OCI-LY7 (cell line): Measurements from ENCODE around the gene CCNA1.

Source experiments
- EZH2phosphoT487 ChIP-seq: fragments of 200-600 bp; sonication (generic); IDR thresholded peaks from 2 replicates; pipeline ENCODE4 v1.6.1; 2018; ENCODE audit warnings: low read depth, borderline replicate concordance, mild to moderate bottlenecking, mixed run types, antibody characterized with exemption, low read length, moderate library complexity, mixed read lengths
- TF ChIP-seq, protein P1 (sequence below): fragments of 200-600 bp; sonication (generic); conservative IDR thresholded peaks from 2 replicates; pipeline ENCODE4 v1.5.1; 2014; ENCODE audit warnings: mild to moderate bottlenecking, antibody characterized with exemption, low read length, moderate library complexity, mixed read lengths

DNA sequence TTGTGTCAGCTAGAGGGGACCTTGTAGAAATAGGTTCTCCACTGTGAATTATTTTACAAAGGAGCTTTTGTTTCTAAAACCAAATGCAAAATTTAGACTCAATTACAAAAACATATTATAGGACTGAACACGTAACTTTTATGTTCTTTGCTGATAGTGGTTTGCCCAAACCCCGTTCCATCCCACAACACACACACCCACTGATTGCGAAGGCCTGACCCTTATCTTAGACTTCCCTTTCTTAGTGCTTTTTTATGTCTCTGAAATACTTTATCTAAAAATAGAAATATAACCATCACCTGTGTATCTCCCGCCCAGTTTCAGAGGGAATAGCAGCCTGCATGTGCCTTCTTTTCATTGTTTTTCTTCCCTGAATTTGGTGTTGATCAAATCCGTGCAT is 13.0 kb downstream of the CCNA1 start:
- TF ChIP-seq, protein P1, sequence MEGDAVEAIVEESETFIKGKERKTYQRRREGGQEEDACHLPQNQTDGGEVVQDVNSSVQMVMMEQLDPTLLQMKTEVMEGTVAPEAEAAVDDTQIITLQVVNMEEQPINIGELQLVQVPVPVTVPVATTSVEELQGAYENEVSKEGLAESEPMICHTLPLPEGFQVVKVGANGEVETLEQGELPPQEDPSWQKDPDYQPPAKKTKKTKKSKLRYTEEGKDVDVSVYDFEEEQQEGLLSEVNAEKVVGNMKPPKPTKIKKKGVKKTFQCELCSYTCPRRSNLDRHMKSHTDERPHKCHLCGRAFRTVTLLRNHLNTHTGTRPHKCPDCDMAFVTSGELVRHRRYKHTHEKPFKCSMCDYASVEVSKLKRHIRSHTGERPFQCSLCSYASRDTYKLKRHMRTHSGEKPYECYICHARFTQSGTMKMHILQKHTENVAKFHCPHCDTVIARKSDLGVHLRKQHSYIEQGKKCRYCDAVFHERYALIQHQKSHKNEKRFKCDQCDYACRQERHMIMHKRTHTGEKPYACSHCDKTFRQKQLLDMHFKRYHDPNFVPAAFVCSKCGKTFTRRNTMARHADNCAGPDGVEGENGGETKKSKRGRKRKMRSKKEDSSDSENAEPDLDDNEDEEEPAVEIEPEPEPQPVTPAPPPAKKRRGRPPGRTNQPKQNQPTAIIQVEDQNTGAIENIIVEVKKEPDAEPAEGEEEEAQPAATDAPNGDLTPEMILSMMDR, result no peak
- TF ChIP-seq EZH2phosphoT487, result no peak
